ENCODE measurements around the gene PCNX1.

DNA sequence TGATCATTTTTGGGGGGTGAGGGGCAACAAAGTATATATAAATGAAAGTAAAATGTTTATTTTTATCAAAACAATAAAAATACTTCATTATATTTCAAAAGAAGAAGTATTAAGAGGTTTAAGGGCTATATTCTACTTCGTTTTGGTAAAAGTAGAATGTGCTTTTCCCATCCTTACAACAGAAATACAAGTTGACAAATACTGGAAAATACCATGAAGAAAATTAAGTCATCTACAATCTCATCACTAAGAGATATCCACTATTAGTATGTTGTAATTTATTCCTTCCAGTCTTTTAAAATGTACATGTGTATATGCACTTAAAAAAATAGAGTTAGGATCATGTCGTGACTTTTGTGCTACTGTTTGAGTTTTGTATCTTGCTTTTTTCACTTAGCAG is 92.8 kb downstream of the PCNX1 start:
- TF ChIP-seq EZH2phosphoT487 (IDR thresholded peaks at IDR 0.05; ENCODE audit: borderline replicate concordance) = no peak
- TF ChIP-seq, protein P1, sequence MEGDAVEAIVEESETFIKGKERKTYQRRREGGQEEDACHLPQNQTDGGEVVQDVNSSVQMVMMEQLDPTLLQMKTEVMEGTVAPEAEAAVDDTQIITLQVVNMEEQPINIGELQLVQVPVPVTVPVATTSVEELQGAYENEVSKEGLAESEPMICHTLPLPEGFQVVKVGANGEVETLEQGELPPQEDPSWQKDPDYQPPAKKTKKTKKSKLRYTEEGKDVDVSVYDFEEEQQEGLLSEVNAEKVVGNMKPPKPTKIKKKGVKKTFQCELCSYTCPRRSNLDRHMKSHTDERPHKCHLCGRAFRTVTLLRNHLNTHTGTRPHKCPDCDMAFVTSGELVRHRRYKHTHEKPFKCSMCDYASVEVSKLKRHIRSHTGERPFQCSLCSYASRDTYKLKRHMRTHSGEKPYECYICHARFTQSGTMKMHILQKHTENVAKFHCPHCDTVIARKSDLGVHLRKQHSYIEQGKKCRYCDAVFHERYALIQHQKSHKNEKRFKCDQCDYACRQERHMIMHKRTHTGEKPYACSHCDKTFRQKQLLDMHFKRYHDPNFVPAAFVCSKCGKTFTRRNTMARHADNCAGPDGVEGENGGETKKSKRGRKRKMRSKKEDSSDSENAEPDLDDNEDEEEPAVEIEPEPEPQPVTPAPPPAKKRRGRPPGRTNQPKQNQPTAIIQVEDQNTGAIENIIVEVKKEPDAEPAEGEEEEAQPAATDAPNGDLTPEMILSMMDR (conservative IDR thresholded peaks at IDR 0.05; ENCODE audit: low read length) = no peak

All from Loucy (cell line).